B cell (primary cell): ENCODE results near the gene KIDINS220. TPM values are rescaled to one million over a fixed set of nuclear protein-coding genes. Genes with fewer than 3 reads are reported as not detected.
A peak's percentile ranks its signal among the peaks of the same experiment; 100 is the strongest.

Experiments used
- ATAC-seq: fragments of 200-7000 bp; cut with Tn5 transposase; one replicate; pipeline ENCODE4 v1.10.0; 2021; ENCODE audit warnings: low read depth, mild to moderate bottlenecking, moderate number of reproducible peaks, moderate library complexity
- CTCF ChIA-PET: fragments of 350-600 bp; sonication (Branson Sonifier 250); formaldehyde crosslinking; loops from one replicate; lab custom pipeline; 2021; ENCODE audit warnings: antibody characterized with exemption, inconsistent platforms; lab: Charles Lee
- POLR2A ChIA-PET: fragments of 350-600 bp; sonication (Branson Sonifier 250); formaldehyde crosslinking; loops from one replicate; lab custom pipeline; 2021; ENCODE audit warnings: antibody characterized with exemption; lab: Charles Lee
- DNase-seq: peaks from one replicate; pipeline ENCODE4 v3.0.0; 2013
- H2AFZ ChIP-seq: 2 replicates; pipeline ENCODE4 v1.6.1; 2012; ENCODE audit warnings: mild to moderate bottlenecking, low read depth, low read length; ENCODE audit not compliant: insufficient read depth, poor library complexity, severe bottlenecking
- H3K27ac ChIP-seq, 2 donors: 1 replicate in 1 of 2; 2 replicates in 1 of 2; pipeline ENCODE4 v1.5.1; 2012 to 2013; ENCODE audit warnings: low read length in 2 of 2, mild to moderate bottlenecking in 2 of 2, moderate library complexity in 1 of 2
- H3K27me3 ChIP-seq, 4 experiments: fragments of 200-600 bp in 1 of 4; sonication (generic) in 1 of 4; replicated peaks in 1 of 4; 1 replicate in 2 of 4; 2 replicates in 2 of 4; pipeline versions ENCODE4 v1.6.1 to v1.7.0; 2013 to 2016; ENCODE audit warnings: low read length in 3 of 4, mild to moderate bottlenecking in 2 of 4, mixed read lengths in 1 of 4, moderate library complexity in 1 of 4; ENCODE audit not compliant: insufficient read depth in 4 of 4, control insufficient read depth in 3 of 4; ENCODE audit errors: control extremely low read depth in 1 of 4
- H3K36me3 ChIP-seq, 2 experiments: replicated peaks in 1 of 2; 1 replicate in 1 of 2; 2 replicates in 1 of 2; pipeline versions ENCODE4 v1.6.1 to v1.7.1; 2013; ENCODE audit warnings: low read length in 1 of 2; ENCODE audit not compliant: insufficient read depth in 2 of 2, control insufficient read depth in 1 of 2; ENCODE audit errors: control extremely low read depth in 1 of 2, extremely low read depth in 1 of 2
- H3K4me1 ChIP-seq, 2 donors: fragments of 200-600 bp in 1 of 2; sonication (generic) in 1 of 2; 1 replicate in 1 of 2; 2 replicates in 1 of 2; pipeline versions ENCODE4 v1.5.1 to v1.6.1; 2013 to 2017; ENCODE audit warnings: low read length in 2 of 2; ENCODE audit not compliant: control insufficient read depth in 2 of 2, insufficient read depth in 2 of 2
- H3K4me2 ChIP-seq: replicated peaks from 2 replicates; pipeline ENCODE3; 2012; ENCODE audit warnings: mild to moderate bottlenecking, low read depth, low read length; ENCODE audit not compliant: poor library complexity, severe bottlenecking
- H3K4me3 ChIP-seq, 5 experiments: fragments of 200-600 bp in 1 of 5; sonication (generic) in 1 of 5; 1 replicate in 3 of 5; 2 replicates in 2 of 5; pipeline versions ENCODE4 v1.5.1 to v1.7.0; 2011 to 2016; ENCODE audit warnings: low read length in 4 of 5, mild to moderate bottlenecking in 4 of 5, low read depth in 2 of 5, control low read depth in 1 of 5, moderate library complexity in 1 of 5; ENCODE audit not compliant: insufficient read depth in 1 of 5; ENCODE audit errors: control extremely low read depth in 1 of 5, extremely low read depth in 1 of 5
- H3K79me2 ChIP-seq: fragments of 200-600 bp; sonication (generic); one replicate; pipeline ENCODE4 v1.6.0; 2016; ENCODE audit warnings: low read length; ENCODE audit not compliant: control insufficient read depth, insufficient read depth
- H3K9ac ChIP-seq: fragments of 200-600 bp; sonication (generic); 2 replicates; pipeline ENCODE4 v1.6.1; 2017; ENCODE audit warnings: mild to moderate bottlenecking, low read length, moderate library complexity
- H3K9me3 ChIP-seq, 3 donors: one replicate each; pipeline versions ENCODE4 v1.6.1 to v1.7.1; 2013; ENCODE audit warnings: low read length in 2 of 3; ENCODE audit not compliant: control insufficient read depth in 2 of 3, insufficient read depth in 1 of 3; ENCODE audit errors: control extremely low read depth in 1 of 3
- H4K20me1 ChIP-seq: 2 replicates; pipeline ENCODE4 v1.6.0; 2012; ENCODE audit warnings: mild to moderate bottlenecking, low read length; ENCODE audit not compliant: insufficient read depth, control insufficient read depth, poor library complexity, severe bottlenecking
- H3K27ac Mint-ChIP-seq: one replicate; pipeline ENCODE4 v1.8.0; 2021; ENCODE audit warnings: mixed read lengths
- H3K27me3 Mint-ChIP-seq: one replicate; pipeline ENCODE4 v1.8.0; 2021; ENCODE audit warnings: mixed read lengths
- H3K4me1 Mint-ChIP-seq: one replicate; pipeline ENCODE4 v1.8.0; 2021; ENCODE audit warnings: mixed read lengths
- H3K4me3 Mint-ChIP-seq: one replicate; pipeline ENCODE4 v1.8.0; 2021; ENCODE audit warnings: mixed read lengths
- H3K9me3 Mint-ChIP-seq: one replicate; pipeline ENCODE4 v1.8.0; 2022; ENCODE audit warnings: mixed read lengths; ENCODE audit not compliant: insufficient read depth
- CTCF ChIP-seq: fragments of 200-600 bp; IDR thresholded peaks from one replicate; pipeline ENCODE4 v1.8.0; 2022; ENCODE audit warnings: antibody characterized with exemption, mild to moderate bottlenecking
- EZH2 ChIP-seq: IDR thresholded peaks from 2 replicates; pipeline ENCODE4 v1.6.1; 2012; ENCODE audit warnings: borderline replicate concordance, low read depth, mild to moderate bottlenecking, moderate library complexity, low read length; ENCODE audit not compliant: insufficient read depth, poor library complexity, severe bottlenecking
- WGBS: methylation state at CpG from one replicate; pipeline ENCODE4 v1.1.5; 2013; ENCODE audit warnings: missing lambda C conversion rate; ENCODE audit not compliant: insufficient coverage; 5-methylcytosine and 5-hydroxymethylcytosine counted together
- intact Hi-C: fragments of 100-400 bp; cut with micrococcal nuclease; formaldehyde crosslinking; loops from one replicate; pipeline ENCODE4 v1.10.0; 2022
- polyA plus RNA-seq: library from polyadenylated mRNA; depleted of rRNA; stranded (reverse); fragments of >200 nt; gene quantifications from 2 replicates; pipeline ENCODE4 v1.2.3, GENCODE V29; 2012
- total RNA-seq, 2 donors: library from RNA; stranded (reverse); fragments of 120-200 nt in 1 of 2; gene quantifications; 1 replicate in 1 of 2; 2 replicates in 1 of 2; pipeline versions ENCODE4 v1.2.3 to v1.2.4, GENCODE V29; 2013 to 2022

The KIDINS220 gene
- total and polyA plus RNA-seq, 2 donors (not counting 1 experiment from before 2014, with no cell fraction given) = 12.5 to 36.6 TPM

GRCh38 chr2:8679567-8679826, 157.9 kb downstream of the KIDINS220 start:
- WGBS = 30% methylated on average over 3 of the region's 8 CpGs
- Mint-ChIP-seq H3K27ac (no peak overlapping the region), H3K9me3 (no peaks in the 10 kb centered on the region), H3K4me3 (peak overlapping the region; percentile 69), H3K27me3 (peaks cover 69% of the 10 kb centered on the region), H3K4me1 (peaks cover 48% of the 10 kb centered on the region)
- ATAC-seq (no peak), DNase-seq (no peak)
- TF ChIP-seq EZH2 = no peak
- TF ChIP-seq CTCF = no peak
- Histone ChIP-seq H3K4me3 (no peak overlapping the region), H4K20me1 (no peaks in the 10 kb centered on the region), H3K27ac (no peak overlapping the region), H3K4me2 (peak overlapping the region; percentile 67), H3K9ac (peak overlapping the region; percentile 6), H2AFZ (no peak overlapping the region), H3K79me2 (no peaks in the 10 kb centered on the region), H3K27me3 (peaks cover 2 to 83% (median 59%) of the 10 kb centered on the region in 4 experiments), H3K36me3 (no peaks in the 10 kb centered on the region), H3K9me3 (peaks cover 2 to 59% (median 10%) of the 10 kb centered on the region in 3 donors), H3K4me1 (peaks cover 42 to 58% of the 10 kb centered on the region in 2 donors)
- POLR2A ChIA-PET = no interaction called here
- CTCF ChIA-PET = interaction anchor here (1.2 kb wide), 1 partner anchor 1252 kb away, joined by 3 read pairs; no protein-coding TSS in a partner anchor
- intact Hi-C loops = no loop called here

Other genes with a start within 250 kb of the KIDINS220 start
- 14.3 and 15.0 TPM in 2 replicates for gene ID2, start 155.6 kb downstream of the KIDINS220 start, total RNA-seq
- gene ID2, start 155.6 kb downstream of the KIDINS220 start, polyA plus RNA-seq = 25.9 and 44.6 TPM in 2 replicates
- gene MBOAT2, start 166.1 kb upstream of the KIDINS220 start, total RNA-seq = 1.3 and 4.7 TPM in 2 replicates
- gene MBOAT2, start 166.1 kb upstream of the KIDINS220 start, polyA plus RNA-seq = 0.24 and 2.1 TPM in 2 replicates